Panc1 (cell line): ENCODE data around the gene WDR33. TPM values are rescaled to one million over a fixed set of nuclear protein-coding genes. Genes with fewer than 3 reads are reported as not detected.

Source experiments
- ATAC-seq: fragments of 200-7000 bp; cut with Tn5 transposase; 2 replicates; pipeline ENCODE4 v1.9.1; 2020; ENCODE audit warnings: mild to moderate bottlenecking, moderate library complexity
- BruUV-seq: library from RNA; stranded (reverse); fragments of 400-500 nt; replicated peaks from 2 replicates; lab custom pipeline; 2021; lab: Mats Ljungman, UMichigan
- CTCF ChIA-PET: fragments of 300-600 bp; sonication (Branson Sonifier 250); formaldehyde crosslinking; loops from one replicate; lab custom pipeline; 2022; ENCODE audit warnings: antibody characterized with exemption; lab: Charles Lee
- POLR2A ChIA-PET: fragments of 300-600 bp; sonication (Branson Sonifier 250); formaldehyde crosslinking; loops from one replicate; lab custom pipeline; 2022; ENCODE audit warnings: antibody characterized with exemption; lab: Charles Lee
- DNase-seq: peaks from one replicate; pipeline ENCODE4 v3.0.0-alpha.2; 2010; ENCODE audit warnings: low read depth, low spot score
- H3K27ac ChIP-seq: 2 replicates; pipeline ENCODE4 v1.5.1; 2011; ENCODE audit warnings: mild to moderate bottlenecking, low read length, inconsistent platforms
- H3K27me3 ChIP-seq: fragments of 200-500 bp; sonication (Bioruptor generic); 2 replicates; pipeline ENCODE4 v1.6.0; 2014; ENCODE audit warnings: low read length, inconsistent platforms; ENCODE audit not compliant: control insufficient read depth, insufficient read depth
- H3K36me3 ChIP-seq: fragments of 200-500 bp; sonication (Bioruptor generic); 2 replicates; pipeline ENCODE4 v1.5.1; 2014; ENCODE audit warnings: inconsistent platforms, mild to moderate bottlenecking, low read length, moderate library complexity; ENCODE audit not compliant: control insufficient read depth, insufficient read depth
- H3K4me1 ChIP-seq: 2 replicates; pipeline ENCODE4 v1.5.1; 2011; ENCODE audit warnings: inconsistent platforms, mild to moderate bottlenecking, low read length, moderate library complexity; ENCODE audit not compliant: control insufficient read depth, insufficient read depth
- H3K4me3 ChIP-seq, 2 experiments: 2 replicates each; pipeline ENCODE4 v1.5.1; 2011 to 2012; ENCODE audit warnings: low read depth in 2 of 2, low read length in 2 of 2, mild to moderate bottlenecking in 2 of 2, inconsistent platforms in 1 of 2, moderate library complexity in 1 of 2
- H3K9me3 ChIP-seq: fragments of 200-500 bp; sonication (Bioruptor generic); 2 replicates; pipeline ENCODE4 v1.5.1; 2014; ENCODE audit warnings: low read depth, mild to moderate bottlenecking, inconsistent platforms, low read length, moderate library complexity; ENCODE audit not compliant: control insufficient read depth, insufficient read depth
- POLR2AphosphoS5 ChIP-seq: IDR thresholded peaks from 2 replicates; pipeline ENCODE4 v1.6.1; 2012; ENCODE audit warnings: mild to moderate bottlenecking, low read depth, low read length, moderate library complexity
- REST ChIP-seq, 2 experiments: IDR thresholded peaks; 2 replicates each; pipeline ENCODE4 v1.6.1; 2011 to 2012; ENCODE audit warnings: low read depth in 2 of 2, control low read depth in 1 of 2, low read length in 1 of 2, mild to moderate bottlenecking in 1 of 2, moderate library complexity in 1 of 2; ENCODE audit not compliant: insufficient read depth in 1 of 2
- SIN3A ChIP-seq: IDR thresholded peaks from 2 replicates; pipeline ENCODE4 v1.6.1; 2012; ENCODE audit warnings: low read depth, mild to moderate bottlenecking, low read length, moderate library complexity, borderline replicate concordance; ENCODE audit not compliant: insufficient read depth
- TCF7L2 ChIP-seq: IDR thresholded peaks from 2 replicates; pipeline ENCODE4 v1.6.1; 2011; ENCODE audit warnings: mild to moderate bottlenecking, low read depth, low read length, inconsistent platforms
- in situ Hi-C: cut with HindIII; loops from 2 replicates; pipeline ENCODE4 v1.10.0; 2016; ENCODE audit warnings: low sequenced_read_pairs, low pct_unique_long_range_greater_than_20kb
- intact Hi-C: fragments of 100-400 bp; cut with micrococcal nuclease; formaldehyde crosslinking; loops from one replicate; pipeline ENCODE4 v1.10.0; 2022; ENCODE audit not compliant: unreplicated experiment
- total RNA-seq: library from RNA; stranded (reverse); gene quantifications from one replicate; pipeline ENCODE4 v1.2.1, GENCODE V29; 2021; ENCODE audit not compliant: unreplicated experiment
- TF ChIP-seq, protein P1 (sequence below): fragments of 450-650 bp; IDR thresholded peaks from 2 replicates; pipeline ENCODE4 v1.5.1; 2017; ENCODE audit warnings: mild to moderate bottlenecking

The WDR33 gene
- total RNA-seq, 1 experiment from 2014 or later = 63.7 TPM

GRCh38 chr2:127681288-127681804 is 129.6 kb downstream of the WDR33 start:
- ChIA-PET POLR2A (no interaction called here), CTCF (no interaction called here)
- no TSS peak for BruUV-seq
- TF ChIP-seq REST (IDR thresholded peaks at IDR 0.05; ENCODE audit: insufficient read depth in 1 of 2, low read depth in 2 of 2, low read length in 1 of 2) (no peak), SIN3A (no peak), TCF7L2 (no peak)
- H3K4me3 ChIP-seq = no peak overlapping the region
- no peaks in the 10 kb centered on the region for H3K4me1 ChIP-seq
- no peaks in the 10 kb centered on the region for H3K9me3 ChIP-seq
- no peaks in the 10 kb centered on the region for H3K36me3 ChIP-seq
- DNase-seq (no peak), ATAC-seq (no peak)
- intact Hi-C loops = no loop called here
- in situ Hi-C loops = no loop called here
- H3K27me3 ChIP-seq = no peaks in the 10 kb centered on the region
- H3K27ac ChIP-seq = no peak overlapping the region

- no peak overlapping the region for H3K4me3 ChIP-seq
- no peaks in the 10 kb centered on the region for H3K9me3 ChIP-seq
- ATAC-seq (no peak), DNase-seq (no peak)
- in situ Hi-C loops (no loop called here), intact Hi-C loops (no loop called here)
- H3K4me1 ChIP-seq = peaks cover 3% of the 10 kb centered on the region
- ChIA-PET POLR2A (no interaction called here), CTCF (no interaction called here)
- H3K27ac ChIP-seq = no peak overlapping the region
- no peaks in the 10 kb centered on the region for H3K36me3 ChIP-seq
- H3K27me3 ChIP-seq = peaks cover 4% of the 10 kb centered on the region; the same call in 1 of the 2 replicates
- no TSS peak for BruUV-seq
- TF ChIP-seq TCF7L2 (no peak), POLR2AphosphoS5 (no peak), REST (IDR thresholded peaks at IDR 0.05; ENCODE audit: insufficient read depth in 1 of 2, low read depth in 2 of 2, low read length in 1 of 2) (no peak), SIN3A (no peak)
- TF ChIP-seq, protein P1, sequence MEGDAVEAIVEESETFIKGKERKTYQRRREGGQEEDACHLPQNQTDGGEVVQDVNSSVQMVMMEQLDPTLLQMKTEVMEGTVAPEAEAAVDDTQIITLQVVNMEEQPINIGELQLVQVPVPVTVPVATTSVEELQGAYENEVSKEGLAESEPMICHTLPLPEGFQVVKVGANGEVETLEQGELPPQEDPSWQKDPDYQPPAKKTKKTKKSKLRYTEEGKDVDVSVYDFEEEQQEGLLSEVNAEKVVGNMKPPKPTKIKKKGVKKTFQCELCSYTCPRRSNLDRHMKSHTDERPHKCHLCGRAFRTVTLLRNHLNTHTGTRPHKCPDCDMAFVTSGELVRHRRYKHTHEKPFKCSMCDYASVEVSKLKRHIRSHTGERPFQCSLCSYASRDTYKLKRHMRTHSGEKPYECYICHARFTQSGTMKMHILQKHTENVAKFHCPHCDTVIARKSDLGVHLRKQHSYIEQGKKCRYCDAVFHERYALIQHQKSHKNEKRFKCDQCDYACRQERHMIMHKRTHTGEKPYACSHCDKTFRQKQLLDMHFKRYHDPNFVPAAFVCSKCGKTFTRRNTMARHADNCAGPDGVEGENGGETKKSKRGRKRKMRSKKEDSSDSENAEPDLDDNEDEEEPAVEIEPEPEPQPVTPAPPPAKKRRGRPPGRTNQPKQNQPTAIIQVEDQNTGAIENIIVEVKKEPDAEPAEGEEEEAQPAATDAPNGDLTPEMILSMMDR = no peak
Observed at GRCh38 chr2:127680706-127681287, 130.2 kb downstream of the WDR33 start.
